CD4-positive, alpha-beta T cell treated with Interferon alpha-2 for 1 hour (primary cell): ENCODE measurements around the gene CCDC85C.

ENCODE experiments used
- DNase-seq, 2 donors: peaks; one replicate each; pipeline ENCODE4 v3.0.0-alpha.2; 2020 to 2022

CCDC85C gene

DNA sequence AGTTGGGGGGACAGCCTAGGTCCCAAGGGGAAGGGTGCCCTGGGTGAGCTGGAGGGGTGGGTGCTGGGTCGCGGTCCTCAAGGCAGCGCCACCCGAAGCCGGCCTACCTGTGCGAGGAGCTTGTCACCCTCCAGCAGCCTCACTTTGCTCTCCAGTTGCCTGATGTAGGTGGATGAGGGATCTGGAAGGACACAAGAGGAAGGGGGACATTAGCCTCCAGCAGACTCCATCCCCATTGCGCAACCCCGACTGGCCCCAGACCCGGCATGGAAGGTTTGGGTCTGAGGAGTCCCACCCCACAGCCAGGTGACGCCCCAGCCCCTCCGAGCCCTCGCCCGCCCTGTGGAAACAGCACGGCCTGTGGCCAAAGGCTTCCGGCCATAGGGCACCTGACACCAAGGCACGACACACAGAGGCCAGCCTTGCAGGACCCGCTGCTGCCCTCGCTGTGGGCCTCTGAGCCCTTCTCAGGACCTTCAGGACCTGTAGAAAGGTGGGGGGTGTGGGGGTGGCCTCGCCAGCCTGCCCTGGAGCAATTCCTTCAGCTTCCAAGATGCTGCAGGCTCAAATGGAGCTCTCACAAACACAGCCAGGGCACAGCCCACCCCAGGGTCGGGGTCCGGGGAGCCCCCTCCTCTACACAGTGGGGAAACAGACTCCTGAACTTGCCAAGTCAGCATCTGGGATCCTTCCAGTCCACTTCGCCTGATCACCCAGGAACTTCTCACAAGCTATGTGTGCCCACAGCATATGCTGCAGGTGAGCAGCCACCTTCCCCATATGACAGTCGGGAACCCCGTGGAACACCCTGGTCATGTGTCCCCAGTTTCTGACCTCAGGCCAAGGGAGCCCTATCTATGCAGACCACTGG, 67.9 kb downstream of the CCDC85C start:
- DNase-seq = no peak

DNA sequence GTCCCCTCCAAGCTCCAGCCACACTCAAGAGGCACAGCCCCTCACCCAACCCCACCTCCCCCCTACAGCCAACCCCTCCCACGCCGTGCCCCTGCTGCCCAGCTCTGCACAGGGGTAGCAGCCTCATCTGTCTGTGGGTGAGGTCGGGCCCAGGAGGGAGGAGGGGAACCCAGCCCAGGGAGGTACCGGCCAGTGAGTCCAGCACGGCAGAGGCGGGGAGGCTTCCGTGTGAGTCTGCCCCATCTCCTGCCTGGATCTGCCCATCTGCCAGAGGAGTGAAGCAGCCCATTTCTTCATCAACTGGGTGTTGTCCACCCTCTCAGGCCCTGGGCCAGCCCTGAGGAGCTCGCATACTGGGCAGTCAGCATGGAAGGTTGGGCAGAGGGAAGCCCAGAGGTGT, 68.6 kb downstream of the CCDC85C start:
- DNase-seq = no peak

DNA sequence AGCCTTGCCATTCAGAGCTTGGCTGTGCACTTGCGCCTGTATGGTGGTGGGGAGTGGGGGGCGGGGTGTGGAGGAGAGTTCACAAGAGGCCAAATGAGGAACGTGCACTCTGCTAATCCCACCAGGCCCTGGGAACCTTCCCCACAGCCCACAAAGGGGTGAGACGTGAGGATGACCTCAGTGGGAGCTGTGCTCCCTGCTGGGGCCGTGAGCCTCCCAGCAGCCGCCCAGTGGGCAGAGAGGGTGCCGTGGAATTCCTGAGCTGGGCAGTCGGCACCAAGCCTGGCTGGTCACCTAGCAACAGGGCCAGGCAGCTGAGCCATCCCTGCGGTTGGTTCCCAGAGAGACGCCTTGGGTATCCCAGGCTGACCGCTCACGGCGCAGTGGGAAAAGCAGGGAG, 69.1 kb downstream of the CCDC85C start:
- no peak for DNase-seq

- DNase-seq = no peak
These were observed 69.7 kb downstream of the CCDC85C start for GRCh38 chr14:99534333-99534732.

DNA sequence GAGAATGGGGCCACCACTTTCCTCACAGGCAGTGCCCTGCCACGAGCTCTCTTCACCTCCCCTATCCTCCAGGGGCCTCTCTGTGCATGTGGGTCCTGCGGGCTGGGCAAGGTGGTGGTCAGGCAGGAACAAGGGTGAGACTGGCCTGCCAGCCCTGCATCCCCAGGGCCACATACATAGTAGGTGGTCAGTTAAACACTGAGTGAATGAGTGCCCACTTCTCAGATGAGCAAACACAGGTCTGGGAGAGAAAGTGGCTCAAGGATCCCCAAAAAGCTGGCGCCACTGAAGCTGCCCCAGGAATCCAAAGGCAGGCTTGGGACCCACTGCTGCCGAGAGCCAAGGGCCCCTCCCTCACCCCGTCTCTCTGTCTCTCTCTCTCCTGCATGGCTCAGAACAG, 71.7 kb downstream of the CCDC85C start:
- DNase-seq = no peak

DNA sequence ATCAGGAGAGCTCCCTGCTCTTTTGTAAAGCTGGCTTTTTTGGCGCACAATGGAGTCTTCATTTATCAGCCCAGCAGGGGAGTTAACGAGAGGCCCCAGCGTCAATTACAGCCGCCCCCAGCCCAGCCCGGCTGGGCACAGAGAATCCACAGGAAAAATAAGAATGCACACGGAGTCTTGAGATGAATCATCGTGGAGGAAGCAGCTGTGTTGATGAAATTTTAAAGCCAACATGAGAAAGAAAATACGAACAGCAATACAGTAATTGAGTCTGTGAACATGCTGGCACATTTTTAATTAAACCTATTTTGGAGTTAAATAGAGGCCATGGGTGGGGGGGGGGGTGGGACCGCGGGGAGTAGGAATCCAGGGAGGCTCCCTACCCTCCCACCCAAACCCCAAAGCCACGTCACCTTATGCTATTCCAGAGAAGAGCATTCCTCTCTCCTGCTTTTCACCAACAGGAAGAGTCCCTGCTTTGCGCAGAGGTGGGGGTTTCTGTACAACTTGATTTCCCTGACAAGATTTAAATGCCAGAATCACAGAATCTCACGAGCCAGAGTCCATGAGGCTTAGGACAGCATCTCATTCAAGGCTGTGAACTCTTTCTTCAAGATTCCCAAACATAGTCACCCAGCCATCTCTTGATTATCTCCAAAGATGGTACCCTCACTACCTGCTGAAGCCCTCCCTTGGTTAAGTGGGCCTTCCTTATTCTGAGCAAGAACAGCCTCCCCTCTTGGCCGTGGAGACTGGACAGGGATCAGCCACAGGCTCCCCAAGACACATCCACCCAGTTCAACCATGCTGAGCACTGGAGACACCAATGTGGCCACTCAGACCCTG, 72.5 kb downstream of the CCDC85C start:
- no peak for DNase-seq

GRCh38 chr14:99530407-99531155, 73.4 kb downstream of the CCDC85C start:
- no peak for DNase-seq

DNA sequence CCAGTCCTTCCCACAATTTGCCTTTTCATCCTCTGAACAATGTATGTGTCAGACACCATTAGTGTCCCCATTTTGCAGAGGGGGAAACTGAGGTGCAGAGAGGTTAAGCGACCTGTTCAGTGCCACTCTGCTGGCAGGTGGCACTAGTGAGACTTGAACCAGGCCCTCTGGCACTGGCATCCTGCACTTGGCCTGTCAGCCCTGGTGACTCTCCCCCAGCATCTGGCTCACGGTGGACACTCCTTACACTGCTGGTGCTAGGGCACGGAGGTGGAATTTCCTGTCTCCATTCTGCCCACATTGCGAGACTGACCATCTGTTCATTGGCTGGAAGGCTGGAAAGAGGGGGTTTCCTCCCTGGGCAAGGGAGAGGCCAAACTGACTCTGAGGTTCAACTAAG, 74.1 kb downstream of the CCDC85C start:
- DNase-seq = no peak

DNA sequence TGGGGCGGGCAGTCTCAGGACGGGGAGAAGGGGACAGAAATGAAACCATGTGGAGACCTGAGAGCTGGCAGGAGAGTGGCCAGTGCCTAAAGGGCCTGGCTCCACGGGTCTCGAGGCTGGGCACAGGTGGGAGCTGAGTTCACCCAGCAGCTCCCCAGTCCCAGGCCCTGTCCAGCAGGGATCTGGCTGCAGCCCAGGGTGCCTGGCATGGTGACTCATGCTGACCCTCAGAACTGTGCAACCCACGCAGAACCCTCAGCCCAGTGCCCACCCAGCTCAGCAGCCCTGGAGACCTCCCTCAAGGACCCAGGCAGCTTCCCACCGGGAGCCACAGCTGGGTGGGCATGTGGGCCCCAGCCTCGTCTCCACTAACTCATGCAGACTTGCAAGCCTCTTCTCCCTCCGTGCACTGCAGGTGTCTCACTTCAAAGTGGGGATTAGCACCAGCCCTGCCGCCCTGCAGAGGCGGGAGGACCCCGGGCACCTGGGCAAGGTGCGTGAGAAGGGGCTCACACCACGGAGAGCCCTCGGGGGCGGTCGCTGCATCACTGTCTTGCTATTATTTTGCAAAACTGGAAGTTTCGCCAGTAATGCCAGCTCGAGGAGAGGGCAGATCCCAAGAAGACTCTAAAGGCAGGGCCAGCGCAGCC, 76.5 kb downstream of the CCDC85C start:
- DNase-seq = no peak

DNA sequence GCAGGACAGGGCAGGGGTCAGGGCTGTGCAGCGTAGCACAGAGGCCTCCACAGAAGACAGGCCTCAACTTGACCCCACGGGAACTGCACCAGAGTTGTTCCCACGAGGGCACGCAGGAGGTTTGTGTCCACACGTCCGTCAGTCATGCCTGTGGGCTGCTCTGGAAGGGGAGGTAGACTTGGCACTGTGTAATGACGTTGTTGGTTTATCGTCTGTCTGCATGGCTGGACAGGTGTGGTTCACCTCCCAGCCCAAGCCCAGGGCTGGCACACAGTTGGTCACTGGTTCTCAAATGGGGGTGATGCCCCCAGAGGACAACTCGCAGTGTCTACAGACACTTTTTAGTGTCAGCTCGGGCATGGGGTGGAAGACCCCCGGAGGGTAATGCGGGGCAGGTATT, 77.0 kb downstream of the CCDC85C start:
- no peak for DNase-seq

DNA sequence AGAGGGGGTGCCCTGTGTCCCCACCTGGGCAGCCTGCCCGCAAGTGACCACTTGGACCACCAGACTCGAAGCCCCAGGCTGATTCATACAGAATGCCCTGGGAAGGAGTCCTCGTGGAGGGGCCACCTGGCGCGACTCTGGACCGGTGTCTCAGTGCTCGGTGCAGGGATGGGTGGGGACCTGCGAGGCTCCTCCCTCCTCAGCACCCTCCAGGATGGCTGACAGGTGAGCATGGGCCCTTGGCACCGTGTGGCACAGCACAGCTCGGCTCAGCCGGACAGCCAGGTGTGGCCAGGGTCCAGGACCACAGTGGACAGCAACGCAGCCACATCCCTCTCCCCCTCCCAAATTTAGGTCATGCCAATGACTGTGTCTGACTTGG, 78.3 kb downstream of the CCDC85C start:
- DNase-seq = no peak

DNA sequence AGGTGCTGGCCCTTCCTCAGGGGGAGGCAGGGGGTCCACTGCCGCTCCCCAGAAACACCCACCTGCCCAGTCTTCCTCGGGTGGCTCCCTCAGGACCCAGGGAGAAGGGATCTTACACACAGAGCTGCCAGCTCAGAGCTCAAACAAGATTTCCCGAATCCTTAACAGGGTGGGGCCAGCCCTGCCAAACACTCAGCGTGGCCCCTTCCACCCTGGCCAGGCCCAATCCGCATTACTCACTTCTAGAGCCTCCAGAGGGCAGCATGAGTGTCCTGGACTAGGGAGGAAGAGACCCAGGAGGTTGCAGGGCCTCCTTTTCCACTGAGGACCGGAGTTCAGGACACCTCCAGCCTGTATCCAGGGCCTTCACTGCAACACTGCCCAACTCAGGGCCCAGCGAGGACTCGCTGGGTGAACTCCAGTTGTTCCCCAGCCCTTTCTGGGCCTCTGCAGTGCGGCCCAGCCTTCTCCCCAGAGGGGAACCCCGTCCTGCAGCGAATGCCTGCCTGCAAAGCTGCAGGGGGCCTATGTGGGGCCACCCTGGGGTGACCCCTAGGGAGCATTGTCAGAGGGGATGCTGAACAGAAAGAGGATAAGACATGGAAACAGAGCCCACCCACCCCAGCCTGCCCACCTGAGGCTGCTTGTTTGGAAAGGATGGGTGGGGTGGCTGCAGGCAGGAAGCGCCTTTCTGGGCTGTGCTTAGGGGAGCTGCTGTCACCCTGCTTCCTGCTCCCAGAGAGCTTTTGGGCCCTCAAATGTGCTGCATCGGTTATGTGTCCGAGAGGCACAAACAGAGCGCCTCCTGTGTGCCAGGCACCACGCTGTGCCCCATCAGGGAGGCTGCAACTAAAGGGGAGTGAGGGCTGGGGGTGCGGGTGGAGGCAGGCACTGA, 79.0 kb downstream of the CCDC85C start:
- DNase-seq = peak in 1 of 2 donors; percentile 16

GRCh38 chr14:99524091-99524661, 79.8 kb downstream of the CCDC85C start:
- no peak for DNase-seq

DNA sequence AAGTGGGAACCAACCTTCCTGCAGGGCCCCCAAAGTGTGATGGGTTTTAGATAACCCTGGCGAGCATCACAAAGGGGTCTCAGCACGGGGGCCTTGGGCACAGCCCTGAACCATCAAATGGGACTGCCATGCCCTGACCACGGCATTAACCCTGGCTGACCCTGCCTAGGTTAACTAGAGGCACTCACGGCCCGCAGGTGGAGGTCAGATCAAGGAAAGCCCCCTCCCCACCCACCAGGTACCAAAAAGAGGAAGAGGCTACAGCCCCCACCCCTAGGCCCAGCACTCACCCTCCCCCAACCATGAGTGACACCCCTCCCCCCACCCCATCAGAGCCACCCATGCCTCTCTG, 80.3 kb downstream of the CCDC85C start:
- DNase-seq = no peak

- DNase-seq = no peak
These were observed 80.9 kb downstream of the CCDC85C start for GRCh38 chr14:99522934-99523703.

DNA sequence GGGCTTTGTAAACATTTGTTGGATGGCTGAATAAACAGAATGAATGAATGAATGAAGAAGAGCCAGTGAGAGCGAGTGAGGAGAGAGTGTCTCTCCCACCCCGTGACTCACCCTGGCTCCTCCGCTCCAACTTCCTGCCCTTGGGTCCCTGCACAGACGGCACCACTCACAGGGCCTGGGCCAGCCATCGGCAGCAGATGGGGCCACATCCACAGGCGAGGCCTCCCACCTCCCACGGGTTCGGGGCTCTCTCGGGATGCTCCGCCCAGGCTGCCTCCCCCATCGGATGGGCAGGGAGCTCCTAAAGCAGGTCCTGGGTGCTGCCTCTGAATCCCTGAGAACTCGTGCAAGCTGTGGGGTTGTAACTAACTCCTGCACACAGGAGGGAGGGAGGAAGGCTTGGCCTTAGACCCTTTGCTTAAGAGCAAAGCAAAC, 81.5 kb downstream of the CCDC85C start:
- no peak for DNase-seq

GRCh38 chr14:99522025-99522401, 82.0 kb downstream of the CCDC85C start:
- DNase-seq = no peak

DNA sequence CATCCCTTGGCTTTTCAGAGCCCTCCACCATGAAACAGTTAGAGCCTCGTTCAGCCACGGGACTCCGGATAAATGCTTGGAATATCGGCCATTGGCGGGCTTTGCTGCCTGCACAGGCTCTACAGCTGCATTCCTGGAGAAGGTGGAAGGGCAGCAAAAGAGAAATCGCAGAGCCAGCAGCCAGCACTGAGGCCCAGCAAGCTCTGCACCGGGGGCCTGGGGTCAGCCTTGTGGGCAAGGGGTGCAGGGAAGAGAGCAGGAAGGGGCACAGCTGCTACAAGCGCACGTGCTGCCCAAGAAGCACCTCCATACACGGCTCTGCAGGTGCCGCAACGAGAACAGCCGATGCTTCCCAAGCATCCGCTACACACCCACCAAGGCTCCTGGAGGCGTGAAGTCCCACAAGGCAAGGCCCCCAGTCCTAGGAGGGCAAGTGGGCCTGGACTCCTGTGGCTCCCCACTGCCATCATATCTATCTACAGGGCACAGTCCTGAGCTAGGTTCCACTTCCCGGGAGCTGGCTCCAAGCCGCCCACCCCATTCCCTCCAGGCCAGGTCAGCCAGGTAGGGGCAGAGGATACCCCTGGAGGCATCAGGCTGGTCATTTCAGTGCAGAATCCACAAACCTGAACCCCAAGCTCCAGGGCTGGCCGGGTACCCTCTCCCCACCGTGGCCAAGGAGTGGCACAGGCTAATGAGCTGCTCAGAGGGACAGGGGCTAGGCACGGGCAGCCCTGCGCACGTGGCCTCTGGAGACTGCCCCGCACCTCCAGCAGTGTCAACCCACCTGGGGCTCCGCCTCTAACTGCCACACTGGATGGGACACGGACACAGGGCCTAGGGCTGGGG, 82.6 kb downstream of the CCDC85C start:
- DNase-seq = no peak

DNA sequence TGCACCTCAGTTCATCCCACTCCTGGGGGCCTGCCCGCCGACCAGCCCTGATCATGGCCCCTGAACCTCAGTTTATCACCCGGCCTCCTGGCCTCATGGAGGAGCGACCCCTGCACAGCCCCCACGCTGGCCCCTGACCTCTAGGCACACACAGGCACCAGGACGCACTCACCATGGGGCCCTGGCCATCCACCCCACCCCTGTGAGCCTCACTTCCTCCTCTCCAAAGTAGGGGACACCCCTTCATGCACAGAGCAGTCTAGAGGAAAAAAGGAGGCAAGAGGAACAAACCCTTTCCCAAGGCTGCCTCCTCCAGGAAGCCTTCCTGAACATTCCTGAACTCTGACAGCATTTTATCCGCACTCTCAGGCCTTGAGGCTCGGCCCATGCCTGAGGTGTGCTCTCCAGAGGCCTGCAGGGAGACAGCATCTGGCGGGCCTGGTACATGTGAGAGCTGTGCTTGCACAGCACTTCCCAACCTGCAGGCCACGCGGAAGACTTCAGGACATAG, 83.4 kb downstream of the CCDC85C start:
- no peak for DNase-seq
